NCI-H82 treated with DMSO at 0.1 percent for 48 hours (cell line): ENCODE measurements around the gene TRIM52.
"Not testable (repeated sequence)": the region's sequence is repeated elsewhere in the genome, so short reads cannot be mapped to it uniquely, and the experiment has no call there.

Source experiments
- DNase-seq: peaks from one replicate; lab custom pipeline; 2025; ENCODE audit not compliant: unreplicated experiment; lab: John Stamatoyannopoulos, UW

TRIM52 gene

DNA sequence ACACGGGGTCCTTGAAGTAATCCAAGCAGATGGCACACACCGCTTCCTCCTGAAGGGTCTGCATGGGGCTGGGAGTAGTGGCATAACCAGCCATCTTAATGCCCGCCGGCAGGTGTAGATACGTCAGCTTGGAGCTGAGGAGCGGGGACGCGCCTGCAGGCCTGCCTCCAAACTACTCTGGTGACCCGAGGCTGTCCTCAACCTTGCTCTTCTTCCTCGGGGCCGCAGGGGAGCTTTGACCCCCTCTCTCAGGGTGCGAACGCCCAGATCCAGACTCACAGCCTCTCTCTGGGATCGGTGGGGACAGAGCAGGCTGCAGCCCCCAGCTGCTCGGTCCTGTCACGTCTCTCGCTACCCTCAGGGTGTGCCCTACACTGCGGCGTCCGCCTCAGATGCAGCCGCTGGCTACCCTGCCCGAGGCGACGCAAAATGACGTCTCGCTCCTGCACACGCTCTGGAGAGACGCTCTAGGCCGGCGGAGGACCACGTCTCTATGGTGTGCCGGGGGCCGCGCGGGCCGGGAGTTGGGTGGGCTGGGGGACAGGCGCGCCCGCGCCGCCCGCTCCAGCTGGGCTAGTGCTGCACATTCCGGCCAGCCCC lies at the start of gene TRIM52:
TRIM52 (minus strand) TSS at position 424 of the 600 bp plus-strand sequence; CDS start at position 94, 330 bp downstream.
- no peak for DNase-seq

DNA sequence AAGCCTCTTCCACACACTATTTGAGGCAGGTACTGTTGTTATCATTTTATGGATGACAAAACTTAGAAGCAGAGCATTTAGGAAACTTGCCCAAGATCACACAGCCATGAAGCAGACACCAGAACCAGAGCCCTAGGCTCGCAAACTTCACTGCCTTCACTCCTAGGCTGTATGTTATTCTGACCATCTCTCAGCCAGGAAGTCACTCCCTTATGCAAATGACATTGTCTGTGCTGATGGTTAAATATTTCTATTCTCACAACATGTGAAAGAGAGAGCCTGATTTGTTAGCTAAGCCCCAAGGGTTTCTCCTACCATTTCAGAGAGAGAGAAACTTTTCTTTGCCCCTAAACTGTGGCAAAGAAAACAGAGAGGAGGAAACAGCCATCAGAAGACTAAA lies 26.4 kb upstream of the TRIM52 start:
- not testable (repeated sequence) for DNase-seq

DNA sequence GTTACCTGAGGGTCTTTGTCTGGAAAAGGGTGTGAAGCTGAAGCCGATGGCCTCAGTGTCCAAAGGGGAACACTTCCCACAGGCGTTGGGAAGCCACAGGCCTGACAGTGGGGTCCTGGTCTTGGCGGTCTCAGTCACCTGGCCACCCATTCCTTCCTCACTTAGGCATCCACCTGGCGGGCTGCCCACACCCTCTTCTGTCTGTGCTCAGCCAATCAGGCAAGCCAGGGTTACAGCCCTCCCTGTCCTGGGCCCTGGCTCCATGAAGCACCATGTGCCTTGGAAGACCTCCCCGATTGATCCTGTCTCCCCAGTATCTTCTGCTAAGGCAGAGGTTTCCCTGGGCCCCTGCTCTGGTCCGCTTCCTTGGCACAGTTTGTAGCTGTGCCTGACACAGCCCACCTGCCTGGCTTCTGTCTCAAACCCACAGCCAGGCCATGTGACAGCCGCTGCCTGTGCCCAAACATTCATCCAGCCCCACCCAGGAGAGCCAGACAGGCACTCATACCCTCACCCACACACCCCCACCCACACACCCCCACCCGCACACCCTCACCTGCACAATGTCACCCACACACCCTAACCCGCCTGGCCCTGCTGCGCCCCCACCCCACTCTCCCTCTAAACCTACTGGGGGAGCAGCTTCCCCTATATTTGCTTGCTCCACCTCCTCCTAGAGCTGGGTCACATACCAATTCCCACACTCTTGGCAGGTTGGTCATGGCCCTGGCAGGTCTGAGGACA lies 25.2 kb upstream of the TRIM52 start:
- DNase-seq = not testable (repeated sequence)

DNA sequence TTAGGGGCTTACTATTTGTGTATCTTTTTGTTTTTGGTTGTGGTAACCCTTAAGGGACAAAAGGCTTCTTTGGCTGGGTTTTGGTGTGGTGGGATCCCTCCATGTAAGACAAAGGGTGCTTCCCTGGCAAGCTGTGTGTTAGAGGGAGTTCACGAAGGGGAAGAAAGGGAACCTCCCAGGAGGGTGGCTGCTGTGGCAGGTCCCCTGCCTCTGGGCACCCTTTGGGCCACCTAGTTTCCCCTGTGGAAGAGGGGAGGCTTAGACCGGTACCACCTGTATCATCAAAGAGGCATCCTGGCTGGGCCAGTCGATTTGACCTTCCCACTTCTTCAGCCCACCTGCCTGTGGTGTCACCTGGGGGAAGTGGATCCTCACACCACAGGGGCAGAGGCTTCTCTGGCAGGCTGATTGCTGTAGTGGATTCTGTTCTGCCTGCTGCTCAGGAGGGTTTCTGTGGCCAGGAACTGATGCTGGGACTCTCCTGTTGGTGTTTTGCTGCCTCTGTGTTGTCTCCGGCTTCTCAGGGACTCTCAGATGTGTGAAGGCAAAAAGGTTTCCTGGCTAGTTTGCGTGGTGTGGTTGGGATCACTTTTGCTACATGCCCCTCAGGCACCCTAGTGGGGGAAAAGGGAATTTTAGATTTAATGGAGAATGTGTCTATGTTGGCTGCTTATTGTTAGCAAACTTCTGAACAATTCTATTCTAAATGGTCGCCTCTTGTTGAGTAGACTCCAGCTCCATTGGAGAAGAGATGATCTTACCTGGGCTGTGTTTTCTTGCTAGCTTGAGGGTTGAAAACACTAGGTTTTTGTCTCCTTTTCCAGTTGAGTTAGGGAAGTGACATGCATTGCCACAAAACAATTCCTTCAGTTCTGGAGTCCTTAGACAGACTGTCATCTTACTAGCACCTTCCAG lies 23.2 kb upstream of the TRIM52 start:
- DNase-seq = not testable (repeated sequence)

DNA sequence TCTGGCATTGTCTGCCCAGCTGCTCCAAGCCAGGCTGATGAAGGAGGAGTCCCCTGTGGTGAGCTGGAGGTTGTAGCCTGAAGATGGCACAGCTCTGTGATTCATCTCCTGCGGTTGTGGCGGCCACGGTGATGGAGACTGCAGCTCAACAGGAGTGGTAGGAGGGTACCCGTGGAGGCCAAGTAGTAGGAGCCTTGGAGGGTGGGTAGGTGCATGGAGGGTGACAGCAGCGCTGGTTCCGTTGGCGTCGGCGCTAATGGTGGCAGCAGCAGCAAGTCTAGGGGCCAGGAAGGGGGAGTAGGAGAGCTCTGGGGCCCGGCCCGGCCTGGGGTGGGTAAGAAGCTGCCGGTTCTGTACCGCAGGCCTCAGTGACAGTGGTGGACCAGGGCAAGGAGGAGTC lies 22.4 kb upstream of the TRIM52 start:
- no peak for DNase-seq

DNA sequence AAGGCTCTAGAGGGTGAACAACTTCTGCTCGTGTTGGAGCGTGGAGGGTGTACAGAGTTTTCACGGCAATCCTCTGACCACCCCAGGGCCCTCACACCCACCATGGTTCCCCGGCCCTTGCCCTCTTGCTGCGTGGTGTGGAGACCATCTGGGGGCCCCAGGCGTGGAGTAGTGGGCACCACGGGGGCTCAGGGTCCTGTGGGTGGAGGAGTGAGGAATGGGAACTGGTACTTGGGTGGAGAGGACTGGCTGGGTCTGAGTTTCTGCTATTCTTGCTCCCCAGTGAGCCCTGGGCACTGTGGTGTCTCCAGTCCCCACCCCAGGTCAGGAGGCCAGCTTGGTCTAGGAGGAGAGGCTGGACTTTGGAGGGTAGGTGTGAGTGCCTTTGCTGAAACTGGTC lies 21.9 kb upstream of the TRIM52 start:
- DNase-seq = no peak

DNA sequence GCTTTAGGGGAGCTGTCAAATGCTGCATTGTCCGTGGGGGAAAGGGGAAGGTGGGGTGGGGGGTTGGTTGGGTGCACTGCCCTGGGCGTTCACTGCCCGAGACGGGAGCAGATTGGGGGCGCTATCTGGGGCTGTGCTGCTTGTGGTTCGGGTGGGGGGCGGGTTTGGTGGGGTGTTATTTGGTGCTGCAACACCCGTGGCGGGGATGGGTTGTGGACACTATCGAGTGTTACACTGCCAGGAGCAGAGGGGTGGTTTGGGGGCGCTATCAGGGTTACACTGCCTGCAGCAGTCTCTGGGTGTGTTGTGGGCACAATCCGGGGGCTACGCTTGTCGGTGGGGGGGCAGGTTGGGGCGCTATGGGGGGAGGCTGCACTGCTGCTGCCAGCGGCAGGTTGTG lies 21.5 kb upstream of the TRIM52 start:
- DNase-seq = not testable (repeated sequence)

DNA sequence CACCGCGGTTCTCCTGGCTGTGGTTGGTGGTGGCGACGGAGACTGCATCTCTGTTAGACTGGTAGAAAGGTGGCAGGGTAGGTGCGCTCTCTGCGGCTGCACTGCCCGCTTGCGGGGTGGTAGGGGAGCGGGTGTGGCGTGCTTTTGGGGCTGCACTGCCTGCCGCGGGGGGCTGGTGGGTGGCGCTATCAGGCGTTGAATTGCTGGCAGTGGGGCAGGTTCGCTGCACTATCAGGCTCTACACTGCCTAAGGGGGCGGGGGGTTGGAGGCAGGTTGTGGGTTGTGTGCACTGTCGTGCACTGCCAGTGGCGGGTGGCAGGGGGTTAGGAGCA lies 21.0 kb upstream of the TRIM52 start:
- no peak for DNase-seq

DNA sequence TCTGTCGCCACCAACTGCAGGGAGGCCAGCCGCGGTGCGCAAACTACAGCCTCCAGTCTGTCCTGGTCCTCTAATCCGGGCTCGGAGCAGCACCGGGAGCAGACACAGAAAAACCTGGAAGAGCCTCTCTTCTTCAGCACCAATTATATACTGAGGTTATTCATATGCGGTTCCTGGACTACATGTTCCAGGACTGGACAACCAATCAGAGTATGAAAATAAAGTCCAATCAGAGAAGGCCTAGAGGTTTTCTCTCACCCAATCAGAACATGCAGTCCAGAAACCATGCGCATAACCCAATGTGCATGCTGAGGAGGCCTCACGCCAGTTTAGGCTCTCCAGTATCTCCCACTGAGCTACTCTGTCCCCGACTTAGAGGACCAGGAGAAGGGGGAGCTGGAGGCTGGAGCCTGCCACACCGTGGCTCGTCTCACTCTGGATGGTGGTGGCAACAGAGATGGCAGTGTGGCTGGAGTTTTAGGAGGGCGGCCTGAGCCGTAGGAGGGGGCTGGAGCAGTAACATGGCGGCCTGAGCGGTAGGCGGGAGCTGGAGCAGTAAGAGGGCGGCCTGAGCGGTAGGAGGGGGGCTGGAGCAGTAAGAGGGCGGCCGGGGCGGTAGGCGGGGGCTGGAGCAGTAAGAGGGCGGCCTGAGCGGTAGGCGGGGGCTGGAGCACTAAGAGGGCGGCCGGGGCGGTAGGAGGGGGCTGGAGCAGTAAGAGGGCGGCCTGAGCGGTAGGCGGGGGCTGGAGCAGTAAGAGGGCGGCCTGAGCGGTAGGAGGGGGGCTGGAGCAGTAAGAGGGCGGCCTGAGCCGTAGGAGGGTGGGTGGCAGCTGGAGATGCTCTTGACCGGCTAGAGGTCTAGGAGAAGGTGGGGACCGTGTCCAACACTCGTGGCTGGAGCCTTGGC lies 20.4 kb upstream of the TRIM52 start:
- no peak for DNase-seq

DNA sequence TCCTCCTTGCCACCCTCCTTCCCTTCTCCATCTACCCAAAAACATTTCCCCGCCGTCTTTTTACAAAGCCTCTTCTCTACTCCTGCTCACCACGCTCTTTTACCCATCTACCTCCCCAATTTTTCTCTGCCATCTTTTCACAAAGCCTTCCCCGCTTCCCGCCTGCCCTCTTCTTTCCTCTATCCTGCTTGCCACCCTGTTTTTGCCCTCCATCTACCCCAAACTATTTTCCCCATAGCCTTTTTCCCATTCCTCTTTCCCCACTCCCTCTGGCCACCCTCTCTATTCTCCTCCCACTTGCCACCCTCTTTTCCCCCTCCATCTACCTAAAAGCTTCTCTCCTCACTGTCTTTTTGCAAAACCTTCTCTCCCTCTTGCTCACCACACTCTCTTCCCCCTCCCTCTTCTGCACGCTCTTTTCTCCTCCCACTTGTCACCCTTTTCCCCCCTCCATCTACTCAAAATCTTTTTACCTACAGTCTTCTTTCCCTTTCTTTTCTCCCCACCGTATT lies 19.4 kb upstream of the TRIM52 start:
- DNase-seq = no peak

DNA sequence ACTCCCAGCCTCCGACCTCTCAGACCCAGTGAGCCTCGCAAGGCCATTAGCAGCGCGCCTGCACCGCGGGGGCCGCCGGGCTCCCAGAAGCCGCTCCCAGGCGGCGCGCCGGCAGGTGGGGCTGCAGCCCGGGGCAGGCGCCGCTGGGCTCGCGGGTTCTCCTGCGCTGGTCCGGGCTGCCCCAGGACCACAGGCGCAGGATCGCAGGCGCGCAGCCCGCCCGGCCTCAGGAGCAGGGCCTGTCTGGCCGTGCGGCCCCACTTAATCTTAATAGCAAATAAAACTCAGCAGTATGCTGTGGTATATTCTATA lies 12.4 kb upstream of the TRIM52 start:
- DNase-seq = not testable (repeated sequence)

DNA sequence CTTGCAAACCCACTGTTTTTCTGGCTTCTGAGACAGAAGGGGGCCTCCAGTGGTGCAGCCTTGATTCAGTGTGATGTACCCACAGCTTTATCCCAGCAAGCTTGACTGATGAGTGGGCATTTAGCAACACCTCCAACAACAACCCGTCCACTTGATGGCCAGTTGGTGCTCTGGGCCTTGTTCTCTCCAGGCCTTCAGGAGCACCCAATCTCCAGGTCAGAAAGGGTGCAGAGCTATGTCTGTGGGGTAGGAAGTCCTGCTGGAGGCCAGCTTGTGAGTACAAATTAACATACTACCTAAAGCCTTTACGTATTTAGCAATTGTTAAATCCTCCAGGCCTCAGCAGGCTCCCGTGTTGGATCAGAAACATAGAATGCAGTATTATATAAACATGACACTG lies 10.1 kb upstream of the TRIM52 start:
- no peak for DNase-seq

DNA sequence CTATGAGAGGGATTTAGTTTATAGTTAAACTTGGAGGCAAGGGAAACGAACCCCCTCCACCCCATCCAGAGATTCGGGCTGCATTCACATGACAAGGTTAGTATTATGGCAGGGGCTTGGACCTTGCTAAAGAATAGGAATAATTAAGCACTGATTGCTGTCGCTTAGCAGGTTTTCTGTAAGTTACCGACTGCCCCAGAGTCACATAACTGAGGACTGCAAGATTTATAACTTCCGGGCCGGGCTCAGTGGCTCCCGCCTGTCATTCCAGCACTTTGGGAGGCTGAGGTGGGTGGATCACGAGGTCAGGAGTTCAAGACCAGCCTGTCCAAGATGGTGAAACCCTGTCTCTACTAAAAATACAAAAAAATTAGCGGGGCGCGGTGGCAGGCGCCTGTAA lies 7.0 kb upstream of the TRIM52 start:
- not testable (repeated sequence) for DNase-seq

DNA sequence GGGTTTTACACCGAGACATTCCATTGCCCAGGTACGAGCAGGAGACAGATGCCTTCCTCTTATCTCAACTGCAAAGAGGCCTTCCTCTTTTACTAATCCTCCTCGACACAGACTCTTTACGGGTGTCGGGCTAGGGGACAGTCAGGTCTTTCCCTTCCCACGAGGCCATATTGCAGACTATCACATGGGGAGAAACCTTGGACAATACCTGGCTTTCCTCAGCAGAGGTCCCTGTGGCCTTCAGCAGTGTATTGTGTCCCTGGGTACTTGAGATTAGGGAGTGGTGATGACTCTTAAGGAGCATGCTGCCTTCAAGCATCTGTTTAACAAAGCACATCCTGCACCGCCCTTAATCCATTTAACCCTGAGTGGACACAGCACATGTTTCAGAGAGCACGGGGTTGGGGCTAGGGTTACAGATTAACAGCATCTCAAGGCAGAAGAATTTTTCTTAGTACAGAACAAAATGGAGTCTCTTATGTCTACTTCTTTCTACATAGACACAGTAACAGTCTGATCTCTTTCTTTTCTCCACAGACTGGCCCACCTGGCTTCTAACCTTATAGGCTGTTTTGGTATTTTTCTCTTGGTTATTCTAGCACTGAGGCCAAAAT lies 6.5 kb upstream of the TRIM52 start:
- not testable (repeated sequence) for DNase-seq

DNA sequence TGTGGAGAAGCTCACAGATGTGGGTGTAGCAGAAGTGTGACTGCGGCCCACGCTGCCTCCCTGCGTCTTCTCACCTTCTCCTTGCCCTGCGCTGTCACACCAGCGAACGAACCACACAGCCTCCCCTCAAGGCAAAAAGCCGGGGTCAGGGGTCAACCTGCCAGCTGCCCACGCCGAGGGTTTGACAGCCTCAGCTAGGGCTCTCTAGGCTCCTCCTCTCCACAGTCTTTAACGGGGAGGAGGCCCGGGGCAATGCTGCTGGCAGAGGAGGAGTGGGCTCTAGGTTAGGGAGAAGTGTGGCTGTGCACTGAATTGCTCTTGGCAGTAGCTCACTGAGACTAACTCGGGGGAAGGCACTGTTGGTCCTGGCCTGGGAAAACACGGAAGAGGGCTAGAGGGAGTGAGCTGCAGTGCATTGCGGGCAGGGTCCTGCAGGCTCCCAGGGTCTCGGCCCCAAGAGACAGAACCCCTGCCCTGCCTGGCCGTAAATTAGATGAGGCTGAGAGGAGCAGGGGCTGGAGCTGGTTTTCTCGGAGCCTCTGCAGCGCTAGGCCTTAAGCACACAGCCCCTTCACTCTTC lies 4.2 kb upstream of the TRIM52 start:
- no peak for DNase-seq

DNA sequence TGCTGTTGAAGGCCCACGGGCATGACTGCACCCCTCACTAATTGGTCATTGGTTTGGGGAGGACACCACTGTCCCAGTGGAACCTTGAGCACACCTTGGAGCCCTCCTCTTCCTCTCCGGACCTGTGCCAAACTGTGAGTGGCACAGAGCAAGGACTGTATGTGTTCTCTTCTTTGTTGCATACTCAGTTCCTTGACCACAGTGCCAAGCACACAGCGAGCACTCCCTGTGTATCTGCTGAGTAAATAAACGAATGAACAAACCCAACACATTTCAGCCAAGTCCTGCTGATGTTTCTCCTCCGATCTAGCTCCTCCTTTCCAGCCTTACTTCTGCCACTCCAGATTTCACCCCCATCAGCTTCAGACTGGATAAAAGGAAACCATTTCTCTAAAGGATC lies 2.7 kb upstream of the TRIM52 start:
- DNase-seq = no peak

DNA sequence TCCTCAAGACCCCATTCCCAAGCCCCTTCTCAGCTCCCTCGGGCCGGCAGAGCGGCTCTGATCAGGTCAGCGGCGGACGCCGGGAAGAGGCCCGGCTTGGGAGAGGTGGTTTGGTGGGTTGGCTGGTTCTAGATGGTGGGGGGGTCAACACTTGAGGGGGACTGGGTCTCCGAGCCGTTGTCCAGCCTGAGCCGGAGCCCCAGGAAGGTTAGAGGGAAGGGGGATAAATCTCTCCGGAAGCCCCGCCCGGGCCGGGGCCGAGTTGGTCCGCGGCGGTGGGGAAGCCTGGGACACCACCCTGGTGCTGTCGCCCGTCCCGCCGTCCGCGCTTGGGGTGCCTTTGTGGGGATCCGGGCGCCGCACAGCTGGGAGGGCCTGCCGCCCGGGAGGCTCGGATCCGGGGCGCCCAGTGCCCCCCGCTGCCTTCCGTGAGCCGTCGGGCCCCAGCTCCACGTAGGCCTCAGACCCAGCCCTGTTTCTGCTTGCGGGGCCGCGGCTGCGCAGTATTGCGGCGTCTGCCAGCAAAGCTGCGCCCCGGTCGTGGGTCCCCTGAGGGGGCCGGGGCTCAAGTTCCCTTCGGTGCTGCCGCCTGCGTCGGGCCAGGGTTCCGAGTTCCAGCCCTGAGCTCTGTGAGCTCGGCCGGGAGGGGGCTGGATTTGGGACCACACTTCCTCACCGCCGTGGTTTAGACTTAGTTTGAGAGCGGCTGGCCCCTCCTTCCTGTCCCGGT lies 542 bp upstream of the TRIM52 start:
- no peak for DNase-seq

DNA sequence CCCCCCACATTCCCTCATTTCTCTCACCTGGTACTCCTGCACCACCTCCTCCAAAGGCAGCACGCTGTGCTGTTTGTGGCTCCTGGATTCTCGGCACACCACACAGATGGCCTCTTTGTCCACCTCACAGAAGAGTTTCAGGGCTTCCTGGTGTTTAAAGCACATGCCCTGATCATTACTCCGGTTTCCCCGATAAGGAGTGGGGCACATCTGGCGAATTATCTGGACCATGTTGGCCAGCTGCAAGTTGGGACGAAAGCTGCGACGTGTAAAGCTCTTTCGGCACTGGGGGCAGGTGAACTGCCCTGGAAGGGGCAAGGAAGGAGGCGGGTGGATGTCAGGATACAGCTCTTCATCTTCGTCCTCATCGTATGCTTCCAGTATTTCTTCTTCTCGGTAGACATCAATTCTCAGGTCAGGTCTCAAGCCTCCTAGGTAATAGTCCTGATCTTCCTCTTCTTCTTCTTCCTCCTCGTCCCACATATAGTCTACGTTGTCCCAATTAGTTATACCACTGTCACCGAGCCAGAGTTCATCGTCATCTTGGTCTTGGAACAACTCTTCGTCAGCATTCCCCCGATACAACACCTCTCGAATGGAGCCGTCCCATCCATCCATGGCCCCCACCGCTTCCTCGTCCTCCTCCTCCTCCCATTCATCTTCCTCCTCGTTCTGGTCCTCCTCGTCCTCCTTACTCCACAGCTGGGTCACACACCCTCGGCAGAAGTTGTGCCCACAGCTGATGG lies 796 bp downstream of the TRIM52 start:
- no peak for DNase-seq

DNA sequence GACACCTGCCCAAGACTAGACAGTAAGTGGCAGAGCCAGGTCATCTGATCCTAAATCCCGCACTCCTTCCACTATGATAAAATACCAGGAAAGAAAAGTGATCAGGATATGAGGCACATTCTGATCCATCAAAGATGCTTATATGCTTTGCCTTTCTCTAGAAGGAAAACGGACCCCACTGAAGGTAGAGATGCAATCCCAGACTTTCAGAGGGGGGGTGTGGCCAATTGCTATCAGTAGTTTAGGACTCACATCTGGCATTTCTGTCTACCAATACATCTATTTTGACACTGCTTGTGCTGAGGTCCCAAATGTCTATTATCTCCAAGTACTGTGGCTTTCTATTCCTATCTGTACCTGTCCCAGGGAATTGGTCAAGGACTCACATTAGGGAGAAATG lies 1.7 kb downstream of the TRIM52 start:
- DNase-seq = no peak
